Neural cell (in vitro differentiated cells): ENCODE measurements around the gene CACNB2. TPM values are rescaled to one million over a fixed set of nuclear protein-coding genes. Genes with fewer than 3 reads are reported as not detected.

Experiments
- H2AFZ ChIP-seq: fragments of 200-600, 300-800 bp; sonication (generic), shearing (Covaris generic); 2 replicates; pipeline ENCODE4 v1.6.0; 2014; ENCODE audit warnings: low read depth, mild to moderate bottlenecking, antibody characterized with exemption, low read length, moderate library complexity
- H3F3A ChIP-seq: fragments of 200-600 bp; shearing (Covaris generic); 2 replicates; pipeline ENCODE4 v1.6.1; 2016; ENCODE audit warnings: mild to moderate bottlenecking, moderate library complexity, mixed read lengths, antibody characterized with exemption, low read length; ENCODE audit not compliant: insufficient read depth, poor library complexity, severe bottlenecking
- H3K27ac ChIP-seq: fragments of 200-600, 300-800 bp; sonication (generic), shearing (Covaris generic); 2 replicates; pipeline ENCODE4 v1.5.1; 2014; ENCODE audit warnings: mild to moderate bottlenecking, low read length, moderate library complexity
- H3K27me3 ChIP-seq: fragments of 300-800, 200-600 bp; sonication (generic), shearing (Covaris generic); 2 replicates; pipeline ENCODE4 v1.6.0; 2014; ENCODE audit warnings: mild to moderate bottlenecking, low read depth, low read length, moderate library complexity; ENCODE audit not compliant: insufficient read depth
- H3K36me3 ChIP-seq: fragments of 300-800, 200-600 bp; sonication (generic), shearing (Covaris generic); 2 replicates; pipeline ENCODE4 v1.5.1; 2014; ENCODE audit warnings: mild to moderate bottlenecking, antibody characterized with exemption, low read length, moderate library complexity; ENCODE audit not compliant: insufficient read depth
- H3K4me2 ChIP-seq: fragments of 300-800, 200-600 bp; sonication (generic), shearing (Covaris generic); 2 replicates; pipeline ENCODE4 v1.6.0; 2014; ENCODE audit warnings: mild to moderate bottlenecking, low read length
- H3K4me3 ChIP-seq: fragments of 300-800, 200-600 bp; sonication (generic), shearing (Covaris generic); 2 replicates; pipeline ENCODE4 v1.5.1; 2014; ENCODE audit warnings: mild to moderate bottlenecking, low read length, moderate library complexity
- H3K79me2 ChIP-seq: fragments of 200-600 bp; shearing (Covaris generic); replicated peaks from 2 replicates; pipeline ENCODE4 v1.6.0; 2014; ENCODE audit warnings: mild to moderate bottlenecking, low read length, moderate library complexity; ENCODE audit not compliant: insufficient read depth
- H3K9ac ChIP-seq: fragments of 300-800, 200-600 bp; sonication (generic), shearing (Covaris generic); 2 replicates; pipeline ENCODE4 v1.6.1; 2016; ENCODE audit warnings: mild to moderate bottlenecking, low read length, mixed read lengths
- H3K9me2 ChIP-seq: fragments of 200-600 bp; shearing (Covaris generic); 2 replicates; pipeline ENCODE4 v1.6.1; 2016; ENCODE audit warnings: mild to moderate bottlenecking, low read length, mixed read lengths; ENCODE audit not compliant: insufficient read depth
- H3K9me3 ChIP-seq: fragments of 200-600, 300-800 bp; sonication (generic), shearing (Covaris generic); 2 replicates; pipeline ENCODE4 v1.6.1; 2016; ENCODE audit warnings: mild to moderate bottlenecking, mixed run types, low read length, moderate library complexity, mixed read lengths
- H4K20me1 ChIP-seq: fragments of 200-600 bp; shearing (Covaris generic); 2 replicates; pipeline ENCODE4 v1.6.1; 2016; ENCODE audit warnings: mild to moderate bottlenecking, mixed run types; ENCODE audit not compliant: insufficient read depth
- EP300 ChIP-seq: fragments of 450-650 bp; conservative IDR thresholded peaks from 2 replicates; pipeline ENCODE4 v1.6.1; 2014; ENCODE audit warnings: antibody characterized with exemption, mild to moderate bottlenecking, moderate library complexity; ENCODE audit not compliant: poor library complexity, severe bottlenecking
- EZH2 ChIP-seq: fragments of 200-600, 300-800 bp; shearing (Covaris generic), sonication (generic); IDR thresholded peaks from 2 replicates; pipeline ENCODE4 v1.6.1; 2014; ENCODE audit warnings: antibody characterized with exemption, low read length, borderline replicate concordance, mild to moderate bottlenecking; ENCODE audit not compliant: insufficient read depth, poor library complexity, severe bottlenecking
- MXI1 ChIP-seq: fragments of 450-650 bp; conservative IDR thresholded peaks from 2 replicates; pipeline ENCODE4 v1.6.1; 2014; ENCODE audit warnings: antibody characterized with exemption, mild to moderate bottlenecking; ENCODE audit not compliant: poor library complexity, severe bottlenecking
- POLR2AphosphoS5 ChIP-seq: IDR thresholded peaks from 2 replicates; pipeline ENCODE4 v1.6.1; 2012
- RAD21 ChIP-seq: fragments of 450-650 bp; conservative IDR thresholded peaks from 2 replicates; pipeline ENCODE4 v1.6.1; 2014; ENCODE audit warnings: antibody characterized with exemption, mild to moderate bottlenecking, moderate library complexity
- REST ChIP-seq: IDR thresholded peaks from 2 replicates; pipeline ENCODE4 v1.6.1; 2012; ENCODE audit warnings: borderline replicate concordance
- SMC3 ChIP-seq: fragments of 450-650 bp; conservative IDR thresholded peaks from 2 replicates; pipeline ENCODE4 v1.6.1; 2014; ENCODE audit warnings: antibody characterized with exemption, mild to moderate bottlenecking, moderate library complexity; ENCODE audit not compliant: poor library complexity
- TAF1 ChIP-seq: IDR thresholded peaks from 2 replicates; pipeline ENCODE4 v1.6.1; 2012; ENCODE audit warnings: low read depth
- polyA plus RNA-seq: library from polyadenylated mRNA; depleted of rRNA; stranded (reverse); fragments of >200 nt; gene quantifications from 2 replicates; pipeline ENCODE4 v1.2.3, GENCODE V29; 2014
- TF ChIP-seq, protein P1 (sequence below): fragments of 450-650 bp; IDR thresholded peaks from 2 replicates; pipeline ENCODE4 v1.5.1; 2014; ENCODE audit warnings: antibody characterized with exemption, mild to moderate bottlenecking, moderate library complexity; ENCODE audit not compliant: poor library complexity, severe bottlenecking

The CACNB2 gene
- polyA plus RNA-seq, 1 donor from 2014 or later: 14.3 TPM

GRCh38 chr10:18400906-18401245 is 260.7 kb downstream of the CACNB2 start:
- peak overlapping the region; percentile 58 for H3K4me2 ChIP-seq
- no peak overlapping the region for H2AFZ ChIP-seq
- no peaks in the 10 kb centered on the region for H3F3A ChIP-seq
- H3K27ac ChIP-seq: peak overlapping the region; percentile 48
- no peaks in the 10 kb centered on the region for H3K79me2 ChIP-seq
- H3K36me3 ChIP-seq: no peaks in the 10 kb centered on the region
- TF ChIP-seq MXI1 (peak; percentile 36), POLR2AphosphoS5 (peak; percentile 19), REST (no peak), RAD21 (peak; percentile 20)
- no peaks in the 10 kb centered on the region for H4K20me1 ChIP-seq
- peak overlapping the region; percentile 64 for H3K4me3 ChIP-seq
- H3K27me3 ChIP-seq: no peaks in the 10 kb centered on the region
- no peaks in the 10 kb centered on the region for H3K9me3 ChIP-seq
- peak overlapping the region; percentile 61 for H3K9ac ChIP-seq
- H3K9me2 ChIP-seq: no peaks in the 10 kb centered on the region

DNA sequence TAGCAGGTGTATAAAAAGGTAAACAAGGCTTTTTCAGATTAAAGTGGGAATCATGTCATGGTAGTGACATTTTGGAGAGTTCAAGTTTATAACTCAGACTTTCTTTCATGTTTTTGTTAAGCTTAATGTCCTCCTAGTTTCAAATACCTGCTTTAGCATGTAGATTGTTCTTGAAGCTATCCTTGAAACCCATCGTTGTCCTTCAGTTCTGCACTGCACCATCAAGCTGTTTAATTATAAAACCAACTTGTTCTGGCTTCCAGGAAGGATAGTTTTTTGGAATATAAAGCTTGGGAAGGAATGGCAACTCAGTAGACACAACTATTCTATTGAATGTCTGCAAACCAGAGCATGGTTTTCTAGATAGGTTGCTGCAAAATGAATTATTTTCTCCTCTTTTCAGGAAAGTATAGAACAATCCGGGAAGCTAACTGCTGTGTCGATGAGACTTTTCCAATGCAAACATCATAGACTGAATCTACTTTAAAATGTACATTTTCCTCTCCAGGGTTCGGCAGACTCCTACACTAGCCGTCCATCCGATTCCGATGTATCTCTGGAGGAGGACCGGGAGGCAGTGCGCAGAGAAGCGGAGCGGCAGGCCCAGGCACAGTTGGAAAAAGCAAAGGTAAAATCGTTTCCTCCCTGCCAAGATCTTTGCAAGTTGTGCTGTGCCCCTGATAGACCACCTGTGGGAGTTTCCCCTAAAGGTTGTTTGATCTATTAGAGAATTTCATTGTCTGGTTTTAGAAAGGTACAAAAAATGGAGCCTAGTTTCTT is 261.4 kb downstream of the CACNB2 start:
- Histone ChIP-seq H3K4me2 (peak overlapping the region; percentile 58), H3K9me2 (no peaks in the 10 kb centered on the region), H3K27ac (peak overlapping the region; percentile 48), H3K9me3 (no peaks in the 10 kb centered on the region), H3K79me2 (no peaks in the 10 kb centered on the region), H3K27me3 (no peaks in the 10 kb centered on the region), H3F3A (no peaks in the 10 kb centered on the region), H2AFZ (no peak overlapping the region), H4K20me1 (no peaks in the 10 kb centered on the region), H3K9ac (peak overlapping the region; percentile 61), H3K4me3 (peak overlapping the region; percentile 64), H3K36me3 (no peaks in the 10 kb centered on the region)
- TF ChIP-seq EZH2 (no peak), TAF1 (no peak), MXI1 (no peak), EP300 (no peak)
- TF ChIP-seq, protein P1, sequence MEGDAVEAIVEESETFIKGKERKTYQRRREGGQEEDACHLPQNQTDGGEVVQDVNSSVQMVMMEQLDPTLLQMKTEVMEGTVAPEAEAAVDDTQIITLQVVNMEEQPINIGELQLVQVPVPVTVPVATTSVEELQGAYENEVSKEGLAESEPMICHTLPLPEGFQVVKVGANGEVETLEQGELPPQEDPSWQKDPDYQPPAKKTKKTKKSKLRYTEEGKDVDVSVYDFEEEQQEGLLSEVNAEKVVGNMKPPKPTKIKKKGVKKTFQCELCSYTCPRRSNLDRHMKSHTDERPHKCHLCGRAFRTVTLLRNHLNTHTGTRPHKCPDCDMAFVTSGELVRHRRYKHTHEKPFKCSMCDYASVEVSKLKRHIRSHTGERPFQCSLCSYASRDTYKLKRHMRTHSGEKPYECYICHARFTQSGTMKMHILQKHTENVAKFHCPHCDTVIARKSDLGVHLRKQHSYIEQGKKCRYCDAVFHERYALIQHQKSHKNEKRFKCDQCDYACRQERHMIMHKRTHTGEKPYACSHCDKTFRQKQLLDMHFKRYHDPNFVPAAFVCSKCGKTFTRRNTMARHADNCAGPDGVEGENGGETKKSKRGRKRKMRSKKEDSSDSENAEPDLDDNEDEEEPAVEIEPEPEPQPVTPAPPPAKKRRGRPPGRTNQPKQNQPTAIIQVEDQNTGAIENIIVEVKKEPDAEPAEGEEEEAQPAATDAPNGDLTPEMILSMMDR: no peak

DNA sequence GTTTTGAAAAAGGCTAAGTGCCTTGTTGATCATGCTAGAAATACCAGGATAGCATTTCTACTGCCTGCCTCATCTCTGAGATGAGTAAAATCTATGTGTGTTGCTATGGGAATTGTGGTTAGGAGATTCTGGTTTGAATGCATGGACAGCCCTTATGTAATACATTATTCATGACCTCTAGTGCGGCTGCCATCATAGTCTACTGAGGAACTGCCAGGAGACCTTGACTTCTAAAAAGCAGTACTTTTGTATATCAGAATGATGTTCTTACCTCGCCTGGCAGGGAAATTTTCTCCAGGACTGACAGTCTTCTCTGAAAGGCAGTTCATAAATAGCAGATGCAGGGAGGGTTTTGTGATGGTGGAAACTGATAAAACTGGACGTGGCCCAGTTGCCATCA is 262.6 kb downstream of the CACNB2 start:
- Histone ChIP-seq H3K27me3 (no peaks in the 10 kb centered on the region), H3K4me2 (peak overlapping the region; percentile 58), H3K4me3 (peak overlapping the region; percentile 64), H3F3A (no peaks in the 10 kb centered on the region), H3K9me3 (no peaks in the 10 kb centered on the region), H3K36me3 (no peaks in the 10 kb centered on the region), H2AFZ (no peak overlapping the region), H4K20me1 (no peaks in the 10 kb centered on the region), H3K9me2 (no peaks in the 10 kb centered on the region), H3K27ac (peak overlapping the region; percentile 62), H3K9ac (no peak overlapping the region), H3K79me2 (no peaks in the 10 kb centered on the region)
- TF ChIP-seq TAF1: no peak
- TF ChIP-seq MXI1: peak; percentile 28
- no peak for TF ChIP-seq RAD21
- TF ChIP-seq, protein P1: no peak
- TF ChIP-seq SMC3: no peak
- TF ChIP-seq EP300: peak; percentile 66
